HFFc6 (cell line): Measurements from ENCODE around the gene DNAJB4. TPM values are rescaled to one million over a fixed set of nuclear protein-coding genes. Genes with fewer than 3 reads are reported as not detected.
"Not testable (repeated sequence)": the region's sequence is repeated elsewhere in the genome, so short reads cannot be mapped to it uniquely, and the experiment has no call there.

Source experiments
- DNase-seq: peaks from one replicate; pipeline ENCODE4 v3.0.0-alpha.2; 2018
- H3K27ac Mint-ChIP-seq: 2 replicates; pipeline ENCODE4 v1.8.0; 2020; ENCODE audit warnings: mild to moderate bottlenecking, mixed read lengths
- H3K27me3 Mint-ChIP-seq: 2 replicates; pipeline ENCODE4 v1.8.0; 2021; ENCODE audit warnings: mild to moderate bottlenecking, moderate library complexity, mixed read lengths; ENCODE audit not compliant: insufficient read depth
- H3K36me3 Mint-ChIP-seq: 2 replicates; pipeline ENCODE4 v1.8.0; 2021; ENCODE audit warnings: low read depth, mixed read lengths
- H3K4me1 Mint-ChIP-seq: 2 replicates; pipeline ENCODE4 v1.8.0; 2020; ENCODE audit warnings: low read depth, mixed read lengths
- H3K4me3 Mint-ChIP-seq: 2 replicates; pipeline ENCODE4 v1.8.0; 2020; ENCODE audit warnings: mild to moderate bottlenecking, moderate library complexity, mixed read lengths
- H3K9me3 Mint-ChIP-seq: 2 replicates; pipeline ENCODE4 v1.8.0; 2020; ENCODE audit warnings: mild to moderate bottlenecking, mixed read lengths
- CTCF ChIP-seq: fragments of 200-600 bp; sonication (generic); IDR thresholded peaks from 2 replicates; pipeline ENCODE4 v1.5.0; 2021; ENCODE audit warnings: antibody characterized with exemption, mild to moderate bottlenecking
- total RNA-seq, 6 experiments: library from RNA; stranded (reverse); fragmentation: NEBNext Ultra II Directional; extraction: Animal tissue kit (Norgen Biotek cat#: 25700); gene quantifications; 2 replicates in 1 of 6; 3 replicates in 5 of 6; pipeline ENCODE4 v1.2.3, GENCODE V29; 2021

DNAJB4 gene
- total RNA-seq, 6 experiments from 2014 or later = 89.6 to 245 (median 99.0) TPM

- Mint-ChIP-seq H3K36me3 (peaks cover 63% of the 10 kb centered on the region), H3K27ac (peak overlapping the region; percentile 64; the same call in 1 of the 2 replicates), H3K9me3 (peaks cover 6% of the 10 kb centered on the region; the same call in 1 of the 2 replicates), H3K4me1 (peaks cover 46% of the 10 kb centered on the region), H3K27me3 (peaks cover 6% of the 10 kb centered on the region), H3K4me3 (peak overlapping the region; percentile 78)
- TF ChIP-seq CTCF = no peak
- DNase-seq = no peak
Observed at GRCh38 chr1:78009276-78009675, 4.5 kb downstream of the DNAJB4 start.

GRCh38 chr1:78009836-78010235 is 5.1 kb downstream of the DNAJB4 start:
- Mint-ChIP-seq H3K27ac (peak overlapping the region; percentile 64), H3K36me3 (peaks cover 67% of the 10 kb centered on the region), H3K4me3 (peak overlapping the region; percentile 78), H3K27me3 (peaks cover 2% of the 10 kb centered on the region; the same call in 1 of the 2 replicates), H3K4me1 (peaks cover 48% of the 10 kb centered on the region), H3K9me3 (peaks cover 6% of the 10 kb centered on the region; the same call in 1 of the 2 replicates)
- DNase-seq = no peak
- no peak for TF ChIP-seq CTCF

- Mint-ChIP-seq H3K9me3 (peaks cover 6% of the 10 kb centered on the region; the same call in 1 of the 2 replicates), H3K27ac (peak overlapping the region; percentile 51)
Observed at GRCh38 chr1:78011050-78011449, 6.3 kb downstream of the DNAJB4 start.

GRCh38 chr1:78015148-78015547 is 10.4 kb downstream of the DNAJB4 start:
- Mint-ChIP-seq H3K27me3 (peaks cover 5% of the 10 kb centered on the region; the same call in 1 of the 2 replicates), H3K36me3 (peaks cover 53% of the 10 kb centered on the region), H3K27ac (no peak overlapping the region; the same call in 1 of the 2 replicates), H3K4me1 (peaks cover 36% of the 10 kb centered on the region), H3K9me3 (no peaks in the 10 kb centered on the region), H3K4me3 (peak overlapping the region; percentile 8; the same call in 1 of the 2 replicates)
- TF ChIP-seq CTCF = no peak
- DNase-seq = no peak

More at GRCh38 chr1:78011050-78011449, 6.3 kb downstream of the DNAJB4 start:
- Mint-ChIP-seq H3K36me3 (peaks cover 69% of the 10 kb centered on the region), H3K4me3 (peak overlapping the region; percentile 78), H3K4me1 (peaks cover 57% of the 10 kb centered on the region), H3K27me3 (peaks cover 2% of the 10 kb centered on the region; the same call in 1 of the 2 replicates)
- TF ChIP-seq CTCF = no peak
- DNase-seq = no peak

- H3K9me3 Mint-ChIP-seq = peaks cover 6% of the 10 kb centered on the region
- peaks cover 4% of the 10 kb centered on the region; the same call in 1 of the 2 replicates for H3K27me3 Mint-ChIP-seq
- H3K4me3 Mint-ChIP-seq = no peak overlapping the region
- peaks cover 18% of the 10 kb centered on the region; the same call in 1 of the 2 replicates for H3K4me1 Mint-ChIP-seq
- DNase-seq = no peak
- peaks cover 33% of the 10 kb centered on the region for H3K36me3 Mint-ChIP-seq
- peak overlapping the region; percentile 24; the same call in 1 of the 2 replicates for H3K27ac Mint-ChIP-seq
- TF ChIP-seq CTCF = no peak
Observed at GRCh38 chr1:78019024-78019423, 14.3 kb downstream of the DNAJB4 start.

- Mint-ChIP-seq H3K36me3 (peaks cover 15% of the 10 kb centered on the region), H3K4me3 (peak overlapping the region; percentile 12; the same call in 1 of the 2 replicates), H3K27ac (peak overlapping the region; percentile 5; the same call in 1 of the 2 replicates)
- DNase-seq, H3K27me3 Mint-ChIP-seq, H3K9me3 Mint-ChIP-seq, H3K4me1 Mint-ChIP-seq: not testable (repeated sequence)
Observed at GRCh38 chr1:78021134-78021533, 16.4 kb downstream of the DNAJB4 start.
